WI38 (cell line): ENCODE measurements around the gene TTC28.

ENCODE experiments used
- H3K4me3 ChIP-seq: 2 replicates; pipeline ENCODE4 v1.5.1; 2011; ENCODE audit warnings: low read depth, mild to moderate bottlenecking, control low read depth, low read length
- CTCF ChIP-seq: IDR thresholded peaks from 2 replicates; pipeline ENCODE4 v1.5.1; 2012; ENCODE audit warnings: low read depth, mild to moderate bottlenecking, control low read depth, low read length

TTC28 gene

GRCh38 chr22:27993774-27994350 lies 685.8 kb downstream of the TTC28 start:
- no peak overlapping the region for H3K4me3 ChIP-seq
- TF ChIP-seq CTCF = no peak

- no peak for TF ChIP-seq CTCF
- H3K4me3 ChIP-seq = no peak overlapping the region
Observed at GRCh38 chr22:27993201-27993635, 686.4 kb downstream of the TTC28 start.

- H3K4me3 ChIP-seq = no peak overlapping the region
- TF ChIP-seq CTCF = no peak
Observed at GRCh38 chr22:27992294-27993165, 687.1 kb downstream of the TTC28 start.

GRCh38 chr22:27991586-27992293 lies 687.9 kb downstream of the TTC28 start:
- TF ChIP-seq CTCF = no peak
- no peak overlapping the region for H3K4me3 ChIP-seq

- H3K4me3 ChIP-seq = no peak overlapping the region
- TF ChIP-seq CTCF = peak; percentile 17; the same call in 1 of the 2 replicates
Observed at GRCh38 chr22:27990879-27991278, 688.8 kb downstream of the TTC28 start.

DNA sequence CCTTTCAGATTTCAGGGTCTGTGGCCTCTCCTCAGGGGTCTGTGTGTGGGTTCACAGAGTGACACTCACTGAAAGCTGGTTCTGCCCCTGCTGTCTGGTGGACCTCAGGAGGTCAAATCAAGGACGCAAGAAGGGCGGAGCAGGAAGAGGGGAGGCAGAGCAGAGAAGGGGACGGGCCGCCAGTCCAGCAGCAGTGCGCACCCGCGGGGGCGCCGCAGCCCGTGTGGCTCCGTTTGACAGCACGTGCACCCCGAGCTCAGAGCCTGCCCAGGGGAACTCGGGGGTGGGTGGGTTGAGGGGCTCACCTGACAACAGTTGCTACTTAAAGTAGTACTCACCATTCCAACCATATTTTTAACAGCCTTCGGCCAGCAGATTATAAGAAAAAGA lies 689.2 kb downstream of the TTC28 start:
- TF ChIP-seq CTCF = no peak
- no peak overlapping the region for H3K4me3 ChIP-seq
